Psoas muscle (tissue), 8 donors: ENCODE data around the gene FOSL1. TPM values are rescaled to one million over a fixed set of nuclear protein-coding genes. Genes with fewer than 3 reads are reported as not detected.

Source experiments
- ATAC-seq, 4 donors: fragments of 200-7000 bp; cut with Tn5 transposase; one replicate each; pipeline ENCODE4 v1.9.1; 2020; ENCODE audit warnings: moderate library complexity in 3 of 4, mild to moderate bottlenecking in 2 of 4
- DNase-seq, 2 donors: peaks; one replicate each; pipeline ENCODE4 v3.0.0-alpha.2; 2020
- H3K27ac ChIP-seq: fragments of 200-600 bp; one replicate; pipeline ENCODE4 v1.8.0; 2022
- H3K27me3 ChIP-seq, 3 donors: fragments of 200-600 bp in 1 of 3; one replicate each; pipeline versions ENCODE4 v1.6.1 to v1.8.0; 2013 to 2022; ENCODE audit warnings: low read length in 2 of 3, mild to moderate bottlenecking in 2 of 3, moderate library complexity in 1 of 3; ENCODE audit not compliant: insufficient read depth in 3 of 3
- H3K36me3 ChIP-seq, 2 donors: fragments of 200-600 bp in 1 of 2; one replicate each; pipeline versions ENCODE4 v1.6.1 to v1.8.0; 2013 to 2022; ENCODE audit warnings: low read depth in 1 of 2, mild to moderate bottlenecking in 1 of 2, moderate library complexity in 1 of 2; ENCODE audit not compliant: insufficient read depth in 1 of 2
- H3K4me1 ChIP-seq: fragments of 200-600 bp; one replicate; pipeline ENCODE4 v1.8.0; 2022
- H3K4me3 ChIP-seq: fragments of 200-600 bp; one replicate; pipeline ENCODE4 v1.8.0; 2022; ENCODE audit warnings: mild to moderate bottlenecking
- H3K9me3 ChIP-seq: fragments of 200-600 bp; one replicate; pipeline ENCODE4 v1.8.0; 2022
- CTCF ChIP-seq: fragments of 200-600 bp; IDR thresholded peaks from one replicate; pipeline ENCODE4 v1.8.0; 2022; ENCODE audit warnings: antibody characterized with exemption
- WGBS, 3 donors: extraction: QIAGEN DNeasy Blood & Tissue Kit; methylation state at CpG; one replicate each; pipeline versions ENCODE4 v1.1.6 to v1.1.7; 2013; 5-methylcytosine and 5-hydroxymethylcytosine counted together
- intact Hi-C, 2 donors: fragments of 100-400 bp; cut with DNase I; formaldehyde crosslinking; loops; one replicate each; pipeline versions ENCODE4 v1.11.0 to v1.14.2; 2022
- polyA plus RNA-seq, 3 donors: library from polyadenylated mRNA; stranded (reverse); fragments of 200-250 nt; gene quantifications; one replicate each; pipeline ENCODE4 v1.2.3, GENCODE V29; 2013
- total RNA-seq, 4 donors: library from RNA; stranded (reverse); fragmentation: NEBNext Ultra II Directional in 2 of 4; extraction: Animal tissue kit (Norgen Biotek cat#: 25700) in 2 of 4; gene quantifications; one replicate each; pipeline versions ENCODE4 v1.2.1 to v1.2.4, GENCODE V29; 2021 to 2023
- donor health status: healthy with polysubstance abuse.
- donor health status: DM: no; HTN: no; CAD: no; lungs with moderate emphysema.
- donor health status: Bipolar disorder and iron deficiency.
- donor health status: healthy.
- donor health status: DM: yes; HTN: yes; CAD: no.
- donor health status: DM: no; HTN: no; CAD: no.
- donor health status: DM: no; HTN: no; CAD: no.
- donor health status: DM: yes; HTN: yes; CAD: no.

Gene FOSL1
- total and polyA plus RNA-seq, 7 donors = 0.75 to 257 (median 10.4) TPM

DNA sequence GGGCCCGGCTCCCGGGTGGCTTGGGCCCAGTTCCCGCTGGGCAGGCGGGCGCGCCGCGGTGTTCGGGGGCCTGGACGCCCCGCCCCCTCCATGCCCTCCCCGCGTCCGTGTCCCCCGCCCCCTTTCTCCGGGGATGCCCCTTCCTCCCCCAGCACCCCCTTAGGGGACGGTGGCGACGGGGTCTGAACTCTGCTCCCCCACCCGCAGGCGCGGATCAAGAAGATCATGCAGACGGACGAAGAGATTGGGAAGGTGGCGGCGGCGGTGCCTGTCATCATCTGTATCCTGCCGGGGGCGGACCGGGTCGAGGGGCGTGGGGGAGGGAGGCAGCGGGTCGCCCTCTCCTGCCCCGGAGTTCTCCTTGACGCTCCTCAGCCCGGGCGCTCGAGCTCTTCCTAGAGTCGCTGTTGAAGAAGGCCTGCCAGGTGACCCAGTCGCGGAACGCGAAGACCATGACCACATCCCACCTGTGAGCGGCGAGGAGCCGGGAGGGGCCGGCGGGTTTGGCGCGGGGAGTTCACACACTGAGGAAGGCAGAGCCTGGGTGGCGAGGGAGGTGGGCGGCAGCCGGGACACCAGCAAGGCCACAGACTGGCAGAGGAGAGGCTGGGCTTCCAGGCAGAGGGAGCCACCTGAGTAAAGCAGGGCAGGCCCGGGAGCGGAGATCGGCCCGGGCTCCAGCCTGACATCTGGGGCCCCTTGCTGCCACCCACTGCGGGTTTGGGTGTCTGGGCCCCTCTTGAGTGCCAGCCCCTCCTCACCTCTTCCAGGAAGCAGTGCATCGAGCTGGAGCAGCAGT lies 19.6 kb upstream of the FOSL1 start:
- peak; percentile 4 to 25 (median 14) for ATAC-seq
- Histone ChIP-seq H3K4me1 (peaks cover 40% of the 10 kb centered on the region), H3K9me3 (no peaks in the 10 kb centered on the region), H3K27ac (peak overlapping the region; percentile 87), H3K36me3 (peaks cover 0 to 41% of the 10 kb centered on the region in 2 donors), H3K27me3 (no peaks in the 10 kb centered on the region), H3K4me3 (peak overlapping the region; percentile 98)
- 0 to 1% (median 1%) methylated on average over 39 to 60 of the region's 60 CpGs for WGBS, 3 donors
- intact Hi-C loops = loop anchor here (1.0 to 2.0 kb wide), 5 partner anchors 31 to 208 kb away; partner anchors contain the start of gene FIBP (in 1 of the 2)
- no peak for TF ChIP-seq CTCF
- peak in 1 of 2 donors; percentile 58 for DNase-seq

DNA sequence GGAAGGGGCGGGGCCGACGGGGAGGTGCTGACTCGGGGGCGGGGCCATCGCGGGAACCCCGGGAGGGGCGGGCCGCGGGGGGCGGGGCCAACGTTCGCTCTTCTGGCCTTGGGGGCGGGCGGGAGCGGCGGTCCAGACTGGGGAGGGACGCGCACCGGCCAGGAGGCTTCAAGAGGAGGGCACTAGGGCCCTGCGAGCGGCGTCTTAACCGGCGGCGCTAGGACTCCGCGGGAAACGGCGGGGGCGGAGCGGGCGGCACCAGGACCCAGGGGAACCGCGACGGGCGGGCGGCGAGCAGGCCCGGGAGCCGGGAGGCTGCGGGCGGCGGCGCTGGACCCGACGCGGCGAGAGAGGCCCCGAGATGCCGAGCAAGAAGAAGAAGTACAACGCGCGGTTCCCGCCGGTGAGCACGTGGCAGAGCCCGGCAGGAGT lies 19.0 kb upstream of the FOSL1 start, which contains the start of gene DRAP1:
Gene DRAP1, plus strand, starts transcription at position 286 of the 432 bp plus-strand sequence. Its CDS starts 76 bp downstream, at position 362.
- ATAC-seq = peak; percentile 83 to 88 (median 86)
- peak within 1 kb of the TSS; percentile 100 for H3K4me3 ChIP-seq
- DNase-seq = peak; percentile 99 to 100
- intact Hi-C loops = loop anchor here in 1 of 2 donors (1.0 to 2.0 kb wide), 4 partner anchors 31 to 208 kb away; partner anchors contain the start of gene FIBP
- H3K4me1 ChIP-seq = peaks cover 43% of the 10 kb centered on the region
- H3K27ac ChIP-seq = peak within 1 kb of the TSS; percentile 99
- peaks cover 0 to 38% of the 10 kb centered on the region in 2 donors for H3K36me3 ChIP-seq
- H3K9me3 ChIP-seq = no peaks in the 10 kb centered on the region
- H3K27me3 ChIP-seq = no peaks in the 10 kb centered on the region
- no peak for TF ChIP-seq CTCF
- WGBS, 3 donors = 0 to 1% (median 0%) methylated on average over 35 to 59 of the region's 59 CpGs

DNA sequence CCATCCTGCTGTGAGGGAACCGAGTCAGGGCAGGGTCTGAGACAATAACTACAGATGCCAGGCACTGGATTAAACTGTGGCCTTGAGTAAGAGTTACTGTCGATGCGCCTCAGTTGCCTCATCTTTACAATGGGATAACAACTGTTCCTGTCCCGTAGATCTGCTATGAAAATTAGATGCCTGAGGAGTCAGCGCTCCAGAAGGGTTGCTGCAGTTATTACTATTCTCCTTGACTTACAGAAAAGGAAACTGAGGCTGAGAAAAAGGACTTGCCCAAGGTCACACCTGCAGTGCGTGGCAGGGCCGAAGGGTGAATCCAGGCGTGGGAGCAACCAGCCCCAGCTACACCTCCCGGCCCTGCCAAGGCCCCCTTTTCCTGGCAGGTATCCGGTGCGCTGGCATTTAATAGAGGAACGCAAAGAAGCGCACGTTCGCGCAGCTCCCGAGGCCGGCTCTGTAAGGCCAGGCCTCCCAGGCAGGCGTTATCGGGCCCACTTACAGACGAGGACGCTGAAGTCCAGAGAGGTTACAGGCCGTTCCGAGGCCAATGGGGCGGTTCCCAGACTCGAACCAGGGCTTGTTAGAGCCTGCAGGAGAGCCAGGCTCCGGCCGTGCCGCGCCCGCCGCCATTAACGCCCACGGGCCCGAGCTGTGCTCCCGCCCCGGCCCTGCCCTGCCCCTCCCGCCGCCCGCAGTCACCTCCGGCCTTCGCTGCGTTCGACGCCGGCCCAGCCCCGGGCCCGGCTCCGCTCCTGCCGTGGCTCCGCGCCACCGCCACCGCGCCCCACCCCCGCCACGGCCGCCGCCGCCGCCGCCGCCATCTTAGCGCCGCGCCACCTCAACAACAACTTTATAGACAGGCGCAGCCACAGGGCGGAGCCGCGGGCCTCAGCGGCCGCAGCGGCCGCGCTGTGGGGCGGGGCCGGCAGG lies 18.3 kb upstream of the FOSL1 start, which contains the start of gene C11orf68:
Gene C11orf68, minus strand, starts transcription at position 852 of the 930 bp plus-strand sequence. Its CDS starts 31 bp downstream, at position 821.
- Histone ChIP-seq H3K27me3 (no peaks in the 10 kb centered on the region), H3K4me3 (peak within 1 kb of the TSS; percentile 100), H3K36me3 (peaks cover 0 to 36% of the 10 kb centered on the region in 2 donors), H3K9me3 (no peaks in the 10 kb centered on the region), H3K27ac (peak within 1 kb of the TSS; percentile 99), H3K4me1 (peaks cover 43% of the 10 kb centered on the region)
- 3 to 7% (median 5%) methylated on average over 33 to 77 of the region's 77 CpGs for WGBS, 3 donors
- no peak for ATAC-seq
- no peak for DNase-seq
- intact Hi-C loops = loop anchor here in 1 of 2 donors (1.0 to 2.0 kb wide), 4 partner anchors 30 to 207 kb away; partner anchors contain the start of gene FIBP
- no peak for TF ChIP-seq CTCF

DNA sequence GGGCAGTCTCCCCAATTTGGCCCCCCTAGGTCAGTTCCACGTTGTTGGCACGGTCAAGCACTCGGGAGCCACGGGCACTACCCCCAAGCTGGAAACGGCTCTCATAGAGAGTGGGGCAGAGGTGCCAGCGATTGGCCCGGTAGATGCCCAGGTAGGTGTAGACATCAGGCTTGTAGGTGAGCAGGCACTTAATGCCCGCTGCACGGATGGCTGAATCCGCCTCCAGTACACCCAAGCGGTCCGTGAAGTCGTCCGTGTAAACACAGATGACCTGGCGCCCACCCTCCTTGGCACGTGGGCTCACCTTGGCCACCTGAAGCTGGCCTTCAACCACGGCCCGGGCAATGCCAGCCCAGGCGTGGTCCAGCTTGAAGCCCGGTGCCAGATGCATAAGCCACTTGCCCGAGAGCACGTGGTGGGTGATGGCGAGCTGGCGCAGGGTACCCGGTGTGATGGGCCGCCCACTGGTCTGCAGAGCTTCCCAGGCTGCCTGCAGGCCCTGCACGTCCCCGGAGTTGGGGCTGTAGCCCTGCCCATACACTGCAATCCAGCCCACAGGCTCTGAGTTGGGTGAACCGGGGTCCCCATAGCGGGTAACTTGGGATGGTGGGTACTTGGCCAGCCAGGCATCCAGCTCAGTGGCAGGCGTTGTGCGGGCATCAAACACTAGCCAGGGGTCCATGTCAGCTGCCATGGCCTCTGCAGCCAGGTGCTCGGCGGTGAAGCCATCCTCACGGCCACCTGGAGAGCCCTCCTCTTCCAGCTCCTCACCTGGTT lies 17.4 kb upstream of the FOSL1 start:
- Histone ChIP-seq H3K4me3 (peak overlapping the region; percentile 100), H3K9me3 (no peaks in the 10 kb centered on the region), H3K36me3 (peaks cover 0 to 27% of the 10 kb centered on the region in 2 donors), H3K4me1 (peaks cover 50% of the 10 kb centered on the region), H3K27ac (peak overlapping the region; percentile 99), H3K27me3 (no peaks in the 10 kb centered on the region)
- no peak for TF ChIP-seq CTCF
- no peak for ATAC-seq
- peak in 1 of 2 donors; percentile 68 for DNase-seq
- WGBS, 3 donors = 47 to 64% (median 53%) methylated on average over 35 of the region's 35 CpGs
- intact Hi-C loops = loop anchor here (2.0 kb wide), 2 partner anchors 27 to 49 kb away; partner anchors contain the start of gene CCDC85B (in 1 of the 2)
